ENCODE measurements around the gene SPNS2. TPM values are rescaled to one million over a fixed set of nuclear protein-coding genes. Genes with fewer than 3 reads are reported as not detected.
A peak's percentile ranks its signal among the peaks of the same experiment; 100 is the strongest.

Gene SPNS2
- total RNA-seq, 1 experiment from 2014 or later, result 33.8 TPM

- H3K36me3 ChIP-seq (ENCODE audit: low read depth), result 0 out of 2 replicates have a peak, but pooled peaks cover 9% of the 10 kb centered on the region
- no peaks in the 10 kb centered on the region for H3K9me2 ChIP-seq (ENCODE audit: insufficient read depth)
- ChIA-PET POLR2A (ENCODE audit: unreplicated experiment) (no interaction called here), CTCF (interaction anchor here (0.6 kb wide), 1 partner anchor 115 kb away, joined by 3 read pairs; no protein-coding TSS in a partner anchor)
- TF ChIP-seq EZH2 (IDR thresholded peaks at IDR 0.05; ENCODE audit: low read depth), result no peak
- peak; percentile 48 to 79 for DNase-seq
- H3K27ac ChIP-seq, result peak overlapping the region; percentile 41; the same call in 1 of the 2 replicates
- H3K79me2 ChIP-seq (ENCODE audit: low read depth), result no peaks in the 10 kb centered on the region
- no peaks in the 10 kb centered on the region for H3K9me3 ChIP-seq (ENCODE audit: insufficient read depth, low read depth)
- H3K4me1 ChIP-seq (replicated peaks; ENCODE audit: insufficient read depth), result peaks cover 12% of the 10 kb centered on the region; the same call in 1 of the 2 replicates
- no peak overlapping the region for H3K4me3 ChIP-seq
- peaks cover 23% of the 10 kb centered on the region for H4K20me1 ChIP-seq (ENCODE audit: insufficient read depth)
- TSS peak; percentile 6 for BruUV-seq (replicated peaks)
- H3F3A ChIP-seq (ENCODE audit: insufficient read depth, low read depth), result peaks cover 92% of the 10 kb centered on the region
- no peak overlapping the region for H2AFZ ChIP-seq
- intact Hi-C loops (cut with micrococcal nuclease; ENCODE audit: unreplicated experiment), result no loop called here
- H3K27me3 ChIP-seq (ENCODE audit: insufficient read depth, low read depth), result no peaks in the 10 kb centered on the region
- H3K4me2 ChIP-seq, result no peak overlapping the region
Observed at GRCh38 chr17:4533523-4534504, 35.1 kb downstream of the SPNS2 start.

- no peak overlapping the region for H2AFZ ChIP-seq
- intact Hi-C loops (cut with micrococcal nuclease; ENCODE audit: unreplicated experiment), result no loop called here
- peak overlapping the region; percentile 41; the same call in 1 of the 2 replicates for H3K27ac ChIP-seq
- no peaks in the 10 kb centered on the region for H3K27me3 ChIP-seq (ENCODE audit: insufficient read depth, low read depth)
- H3K4me1 ChIP-seq (replicated peaks; ENCODE audit: insufficient read depth), result peaks cover 12% of the 10 kb centered on the region; the same call in 1 of the 2 replicates
- H3K4me3 ChIP-seq, result no peak overlapping the region
- H3K9me3 ChIP-seq (ENCODE audit: insufficient read depth, low read depth), result no peaks in the 10 kb centered on the region
- H3K4me2 ChIP-seq, result no peak overlapping the region
- H3K36me3 ChIP-seq (ENCODE audit: low read depth), result peaks cover 9% of the 10 kb centered on the region; the same call in 1 of the 2 replicates
- ChIA-PET CTCF (no interaction called here), POLR2A (ENCODE audit: unreplicated experiment) (interaction anchor here (0.7 kb wide), 1 partner anchor 26 kb away, joined by 3 read pairs; the partner anchor contains the start of gene GGT6)
- no peak for DNase-seq
- no peak for TF ChIP-seq EZH2 (IDR thresholded peaks at IDR 0.05; ENCODE audit: low read depth)
- TF ChIP-seq CTCF (conservative IDR thresholded peaks at IDR 0.05), result no peak
- no TSS peak for BruUV-seq (replicated peaks)
- H3K79me2 ChIP-seq (ENCODE audit: low read depth), result no peaks in the 10 kb centered on the region
- H4K20me1 ChIP-seq (ENCODE audit: insufficient read depth), result peaks cover 30% of the 10 kb centered on the region
- H3K9me2 ChIP-seq (ENCODE audit: insufficient read depth), result no peaks in the 10 kb centered on the region
- peaks cover 96% of the 10 kb centered on the region for H3F3A ChIP-seq (ENCODE audit: insufficient read depth, low read depth)
Observed at GRCh38 chr17:4534515-4534914, 35.8 kb downstream of the SPNS2 start.

GRCh38 chr17:4534928-4535666 is 36.4 kb downstream of the SPNS2 start:
- TF ChIP-seq CTCF (conservative IDR thresholded peaks at IDR 0.05) (no peak), EZH2 (IDR thresholded peaks at IDR 0.05; ENCODE audit: low read depth) (no peak)
- ChIA-PET POLR2A (ENCODE audit: unreplicated experiment) (interaction anchor here (0.7 kb wide), 1 partner anchor 25 kb away, joined by 3 read pairs; the partner anchor contains the start of gene GGT6), CTCF (no interaction called here)
- no peaks in the 10 kb centered on the region for H3K27me3 ChIP-seq (ENCODE audit: insufficient read depth, low read depth)
- no peak for DNase-seq
- no peak overlapping the region for H2AFZ ChIP-seq
- peaks cover 96% of the 10 kb centered on the region for H3F3A ChIP-seq (ENCODE audit: insufficient read depth, low read depth)
- H3K4me2 ChIP-seq, result no peak overlapping the region
- intact Hi-C loops (cut with micrococcal nuclease; ENCODE audit: unreplicated experiment), result no loop called here
- peak overlapping the region; percentile 41; the same call in 1 of the 2 replicates for H3K27ac ChIP-seq
- H3K4me1 ChIP-seq (replicated peaks; ENCODE audit: insufficient read depth), result peaks cover 12% of the 10 kb centered on the region; the same call in 1 of the 2 replicates
- no TSS peak for BruUV-seq (replicated peaks)
- no peaks in the 10 kb centered on the region for H3K9me2 ChIP-seq (ENCODE audit: insufficient read depth)
- H3K9me3 ChIP-seq (ENCODE audit: insufficient read depth, low read depth), result no peaks in the 10 kb centered on the region
- peaks cover 35% of the 10 kb centered on the region for H4K20me1 ChIP-seq (ENCODE audit: insufficient read depth)
- H3K4me3 ChIP-seq, result no peak overlapping the region
- H3K79me2 ChIP-seq (ENCODE audit: low read depth), result no peaks in the 10 kb centered on the region
- peaks cover 9% of the 10 kb centered on the region; the same call in 1 of the 2 replicates for H3K36me3 ChIP-seq (ENCODE audit: low read depth)

Data from PC-9 (cell line).